Hippocampal formation (tissue), 2 donors: ENCODE results near the gene ALPK3.

ENCODE experiments used
- DNase-seq, 2 donors: peaks; one replicate each; lab custom pipeline; 2025; lab: John Stamatoyannopoulos, UW

ALPK3 gene

DNA sequence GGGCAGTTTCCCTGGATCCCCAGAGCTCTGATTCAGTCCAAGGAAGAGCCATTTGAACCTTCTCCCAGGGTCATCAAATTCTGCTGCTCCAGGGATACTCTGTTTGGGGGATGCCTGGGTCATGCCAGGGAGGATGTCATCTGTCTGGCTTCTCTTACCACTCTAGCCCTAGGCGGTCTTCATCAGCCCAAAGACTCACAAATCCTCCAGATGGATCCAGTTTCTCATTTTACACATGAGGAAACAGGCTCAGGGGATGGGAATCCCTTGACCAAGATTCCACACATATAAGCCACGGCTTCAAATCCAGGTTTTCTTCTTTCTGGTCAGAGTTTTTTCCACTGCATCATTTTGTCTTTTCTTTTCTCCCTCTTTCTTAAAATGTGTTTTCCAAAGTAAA, 104.0 kb downstream of the ALPK3 start:
- DNase-seq: no peak

DNA sequence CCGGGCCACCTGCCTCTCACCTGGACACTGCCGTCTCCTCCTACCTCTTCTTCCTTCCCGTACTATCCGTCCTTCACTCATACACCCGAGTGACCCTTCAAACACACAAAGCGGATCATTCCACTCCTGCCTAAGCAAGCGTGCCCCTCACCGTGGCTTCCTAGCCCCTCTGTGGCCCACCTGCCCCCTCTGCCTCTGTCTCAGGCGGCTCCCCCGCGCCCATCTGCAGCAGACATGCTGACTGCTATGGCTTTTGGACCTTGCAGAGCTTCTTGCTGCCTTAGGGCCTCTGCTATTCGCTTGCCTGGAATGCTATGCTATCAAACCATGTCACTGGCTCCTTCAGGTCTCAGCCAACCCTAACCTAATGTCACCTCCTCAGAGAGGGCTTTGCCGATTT, 105.4 kb downstream of the ALPK3 start:
- DNase-seq: no peak
